Fibroblast of mammary gland (primary cell): ENCODE results near the gene NRGN.

ENCODE experiments used
- DNase-seq: peaks from one replicate; pipeline ENCODE4 v3.0.0-alpha.2; 2010; ENCODE audit warnings: low read depth
- H3K4me3 ChIP-seq: 2 replicates; pipeline ENCODE4 v1.5.1; 2011; ENCODE audit warnings: low read depth, mild to moderate bottlenecking, low read length, moderate library complexity; ENCODE audit not compliant: control insufficient read depth
- TF ChIP-seq, protein P1 (sequence below): conservative IDR thresholded peaks from 2 replicates; pipeline ENCODE4 v1.5.1; 2011; ENCODE audit warnings: low read depth, low read length, inconsistent platforms; ENCODE audit not compliant: control insufficient read depth, insufficient read depth

The NRGN gene

DNA sequence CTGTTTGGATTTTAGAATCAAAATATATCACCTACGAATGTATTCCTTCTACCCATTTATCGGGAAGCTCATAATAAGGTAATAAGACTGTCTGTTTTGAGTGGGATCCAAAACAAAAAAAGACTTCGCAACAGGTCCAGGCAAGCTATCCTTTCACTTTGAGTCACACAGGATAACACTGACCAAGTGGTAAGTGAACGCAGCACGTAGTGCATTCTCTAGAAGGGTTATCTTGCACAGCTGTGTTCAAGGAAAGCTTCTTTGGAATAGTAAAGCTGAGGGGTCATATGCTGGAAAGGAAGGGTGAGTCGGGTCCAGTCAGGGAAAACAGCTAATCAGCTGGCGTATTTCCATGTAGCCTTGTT, 22.3 kb upstream of the NRGN start:
- TF ChIP-seq, protein P1, sequence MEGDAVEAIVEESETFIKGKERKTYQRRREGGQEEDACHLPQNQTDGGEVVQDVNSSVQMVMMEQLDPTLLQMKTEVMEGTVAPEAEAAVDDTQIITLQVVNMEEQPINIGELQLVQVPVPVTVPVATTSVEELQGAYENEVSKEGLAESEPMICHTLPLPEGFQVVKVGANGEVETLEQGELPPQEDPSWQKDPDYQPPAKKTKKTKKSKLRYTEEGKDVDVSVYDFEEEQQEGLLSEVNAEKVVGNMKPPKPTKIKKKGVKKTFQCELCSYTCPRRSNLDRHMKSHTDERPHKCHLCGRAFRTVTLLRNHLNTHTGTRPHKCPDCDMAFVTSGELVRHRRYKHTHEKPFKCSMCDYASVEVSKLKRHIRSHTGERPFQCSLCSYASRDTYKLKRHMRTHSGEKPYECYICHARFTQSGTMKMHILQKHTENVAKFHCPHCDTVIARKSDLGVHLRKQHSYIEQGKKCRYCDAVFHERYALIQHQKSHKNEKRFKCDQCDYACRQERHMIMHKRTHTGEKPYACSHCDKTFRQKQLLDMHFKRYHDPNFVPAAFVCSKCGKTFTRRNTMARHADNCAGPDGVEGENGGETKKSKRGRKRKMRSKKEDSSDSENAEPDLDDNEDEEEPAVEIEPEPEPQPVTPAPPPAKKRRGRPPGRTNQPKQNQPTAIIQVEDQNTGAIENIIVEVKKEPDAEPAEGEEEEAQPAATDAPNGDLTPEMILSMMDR = no peak
- no peak overlapping the region for H3K4me3 ChIP-seq
- DNase-seq = peak; percentile 25

- TF ChIP-seq, protein P1 = no peak
- peak; percentile 29 for DNase-seq
- H3K4me3 ChIP-seq = peak overlapping the region; percentile 32
Measured at GRCh38 chr11:124717786-124718651, 21.7 kb upstream of the NRGN start.

GRCh38 chr11:124718801-124719200, 20.9 kb upstream of the NRGN start:
- no peak for DNase-seq
- H3K4me3 ChIP-seq = no peak overlapping the region
- TF ChIP-seq, protein P1 = no peak

GRCh38 chr11:124719534-124719933, 20.2 kb upstream of the NRGN start:
- DNase-seq = no peak
- TF ChIP-seq, protein P1 = no peak
- H3K4me3 ChIP-seq = no peak overlapping the region

- TF ChIP-seq, protein P1 = no peak
- H3K4me3 ChIP-seq = no peak overlapping the region
- no peak for DNase-seq
Measured at GRCh38 chr11:124722176-124722575, 17.6 kb upstream of the NRGN start.

- H3K4me3 ChIP-seq = no peak overlapping the region
- TF ChIP-seq, protein P1 = no peak
- no peak for DNase-seq
Measured at GRCh38 chr11:124724979-124725718, 14.6 kb upstream of the NRGN start.
